GM12864 (cell line): ENCODE data around the gene SLITRK1.

Experiments
- DNase-seq: peaks from one replicate; pipeline ENCODE4 v3.0.0-alpha.2; 2011; ENCODE audit warnings: low read depth
- H3K4me3 ChIP-seq: 2 replicates; pipeline ENCODE4 v1.5.1; 2011; ENCODE audit warnings: mild to moderate bottlenecking, low read depth, low read length, control low read depth
- TF ChIP-seq, protein P1 (sequence below): IDR thresholded peaks from 2 replicates; pipeline ENCODE4 v1.5.1; 2011; ENCODE audit warnings: low read depth, mild to moderate bottlenecking, moderate library complexity, low read length, control low read depth, inconsistent platforms; ENCODE audit errors: missing control alignments

SLITRK1 gene

DNA sequence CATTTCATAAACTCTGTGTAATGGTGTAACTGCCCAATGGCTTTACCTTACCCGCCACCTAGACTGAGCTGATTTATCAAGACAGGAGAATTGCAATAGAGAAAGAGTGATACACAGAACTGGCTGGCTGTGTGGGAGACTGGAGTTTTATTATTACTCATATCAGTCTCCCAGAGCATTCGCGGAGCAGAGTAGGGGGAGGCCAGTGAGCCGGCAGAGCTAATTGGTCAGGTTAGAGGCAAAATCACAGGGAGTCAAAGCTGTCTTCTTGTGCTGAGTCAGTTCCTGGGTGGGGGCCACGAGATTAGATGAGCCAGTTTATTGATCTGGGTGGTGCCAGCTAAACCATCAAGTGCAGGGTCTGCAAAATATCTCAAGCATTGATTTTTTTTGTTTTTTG is 23.4 kb upstream of the SLITRK1 start:
- DNase-seq, result no peak
- TF ChIP-seq, protein P1, sequence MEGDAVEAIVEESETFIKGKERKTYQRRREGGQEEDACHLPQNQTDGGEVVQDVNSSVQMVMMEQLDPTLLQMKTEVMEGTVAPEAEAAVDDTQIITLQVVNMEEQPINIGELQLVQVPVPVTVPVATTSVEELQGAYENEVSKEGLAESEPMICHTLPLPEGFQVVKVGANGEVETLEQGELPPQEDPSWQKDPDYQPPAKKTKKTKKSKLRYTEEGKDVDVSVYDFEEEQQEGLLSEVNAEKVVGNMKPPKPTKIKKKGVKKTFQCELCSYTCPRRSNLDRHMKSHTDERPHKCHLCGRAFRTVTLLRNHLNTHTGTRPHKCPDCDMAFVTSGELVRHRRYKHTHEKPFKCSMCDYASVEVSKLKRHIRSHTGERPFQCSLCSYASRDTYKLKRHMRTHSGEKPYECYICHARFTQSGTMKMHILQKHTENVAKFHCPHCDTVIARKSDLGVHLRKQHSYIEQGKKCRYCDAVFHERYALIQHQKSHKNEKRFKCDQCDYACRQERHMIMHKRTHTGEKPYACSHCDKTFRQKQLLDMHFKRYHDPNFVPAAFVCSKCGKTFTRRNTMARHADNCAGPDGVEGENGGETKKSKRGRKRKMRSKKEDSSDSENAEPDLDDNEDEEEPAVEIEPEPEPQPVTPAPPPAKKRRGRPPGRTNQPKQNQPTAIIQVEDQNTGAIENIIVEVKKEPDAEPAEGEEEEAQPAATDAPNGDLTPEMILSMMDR, result no peak
- no peak overlapping the region for H3K4me3 ChIP-seq

DNA sequence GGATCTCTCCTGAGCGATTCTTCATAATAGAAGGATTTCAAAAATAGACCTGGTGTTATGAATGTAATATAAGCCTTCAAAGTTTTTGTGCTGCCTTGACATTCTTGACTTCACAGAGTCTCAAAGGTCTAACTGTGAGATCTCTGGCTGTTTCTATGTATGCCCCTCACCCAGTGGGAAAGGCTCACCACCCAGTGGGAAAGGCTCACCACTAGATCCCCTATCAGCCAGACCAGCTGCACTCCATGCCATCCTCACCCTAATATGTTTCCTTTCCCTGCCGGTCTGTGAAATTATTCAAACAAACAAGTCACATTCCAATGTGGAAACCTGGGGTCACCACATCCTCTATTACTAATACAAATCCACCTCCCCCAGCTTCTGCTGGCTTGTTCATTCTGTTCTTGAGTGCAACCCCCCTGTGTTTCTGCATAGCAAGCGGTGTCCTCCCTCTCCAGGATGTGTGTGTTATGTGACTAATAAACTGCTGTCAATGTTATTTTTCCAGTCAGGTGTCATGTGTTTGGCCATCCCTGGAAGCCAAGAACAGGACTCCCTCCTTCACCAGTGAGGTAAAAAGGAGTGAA is 13.8 kb upstream of the SLITRK1 start:
- no peak for DNase-seq
- H3K4me3 ChIP-seq, result no peak overlapping the region
- TF ChIP-seq, protein P1, result no peak

DNA sequence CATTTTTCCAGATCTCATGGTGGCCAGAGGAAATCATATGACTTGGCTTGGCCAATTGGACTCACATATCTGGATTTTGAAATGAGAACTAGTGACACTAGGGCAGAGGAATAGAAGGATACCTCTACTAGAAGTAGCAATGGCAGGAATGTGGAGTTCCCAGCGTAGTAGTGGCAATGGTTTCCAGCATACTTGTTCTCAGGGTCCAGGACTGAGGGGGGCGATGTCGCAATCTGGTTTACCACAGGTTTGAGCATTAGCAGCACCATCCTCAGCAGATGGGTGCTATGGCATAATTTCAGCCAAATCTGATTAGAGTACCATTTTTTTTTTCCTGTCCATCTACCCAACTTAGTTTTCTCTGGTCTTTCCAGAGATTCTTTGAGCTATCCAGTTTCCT is 8.1 kb upstream of the SLITRK1 start:
- no peak for DNase-seq
- H3K4me3 ChIP-seq, result no peak overlapping the region
- TF ChIP-seq, protein P1, result no peak

DNA sequence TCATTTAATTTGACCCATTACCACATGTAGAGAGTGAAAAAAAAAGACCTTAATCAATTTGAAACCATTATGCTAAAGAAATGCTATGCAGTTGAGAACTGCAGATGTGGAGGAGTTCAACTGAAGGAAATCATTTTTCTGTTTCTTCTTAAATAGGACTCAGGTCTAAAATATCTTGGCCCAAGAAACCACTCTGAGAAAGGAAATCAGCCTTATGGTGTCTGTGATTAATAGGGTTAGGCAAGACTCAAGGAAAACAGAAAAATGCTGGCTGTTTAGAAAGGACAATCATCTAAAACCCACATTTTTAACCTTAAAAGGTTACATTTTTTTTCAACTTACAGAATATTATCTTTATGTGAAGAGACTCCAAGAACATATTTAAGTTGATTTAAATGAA is 1.9 kb upstream of the SLITRK1 start:
- no peak for DNase-seq
- no peak overlapping the region for H3K4me3 ChIP-seq
- TF ChIP-seq, protein P1, result no peak

DNA sequence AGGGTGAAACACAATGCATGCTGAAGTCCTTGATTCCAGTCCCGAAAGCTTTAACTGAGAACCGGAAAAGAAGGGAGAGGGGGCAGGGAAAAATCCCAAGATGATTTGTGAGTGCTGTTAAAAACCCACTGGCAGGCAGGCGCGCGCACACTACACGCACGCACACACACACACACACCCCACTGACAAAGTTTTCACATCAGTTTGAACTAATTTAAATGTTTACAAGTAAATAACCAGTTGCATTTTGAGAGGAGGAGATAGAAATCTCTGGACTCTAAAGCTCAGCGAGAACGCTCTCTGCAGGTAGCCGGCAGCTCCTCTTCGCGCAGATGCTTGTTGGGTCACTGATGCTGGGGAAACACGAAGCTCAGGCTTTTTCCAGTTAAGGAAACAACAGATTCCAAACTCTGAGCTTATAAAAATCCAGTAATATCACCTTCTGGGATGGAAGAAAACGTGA is 818 bp upstream of the SLITRK1 start:
- TF ChIP-seq, protein P1, result no peak
- DNase-seq, result no peak
- H3K4me3 ChIP-seq, result no peak overlapping the region

DNA sequence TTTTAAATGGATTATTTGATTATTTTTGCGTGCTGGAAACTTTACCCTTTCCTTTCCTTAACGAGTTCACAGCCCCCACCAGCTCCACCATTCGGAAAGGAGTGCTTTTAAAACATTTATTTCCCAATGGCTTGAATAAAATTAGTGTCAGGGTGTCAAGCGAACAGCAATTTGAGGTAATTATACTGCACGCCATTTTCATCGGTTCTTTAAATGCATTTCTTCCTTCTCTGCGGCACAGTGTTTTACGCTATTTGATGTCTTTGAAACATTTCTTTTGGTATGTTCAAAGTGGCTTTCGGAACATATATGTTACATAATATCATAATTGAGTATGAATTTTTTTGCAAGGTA is 309 bp upstream of the SLITRK1 start:
- TF ChIP-seq, protein P1, result no peak
- no peak overlapping the region for H3K4me3 ChIP-seq
- DNase-seq, result no peak

DNA sequence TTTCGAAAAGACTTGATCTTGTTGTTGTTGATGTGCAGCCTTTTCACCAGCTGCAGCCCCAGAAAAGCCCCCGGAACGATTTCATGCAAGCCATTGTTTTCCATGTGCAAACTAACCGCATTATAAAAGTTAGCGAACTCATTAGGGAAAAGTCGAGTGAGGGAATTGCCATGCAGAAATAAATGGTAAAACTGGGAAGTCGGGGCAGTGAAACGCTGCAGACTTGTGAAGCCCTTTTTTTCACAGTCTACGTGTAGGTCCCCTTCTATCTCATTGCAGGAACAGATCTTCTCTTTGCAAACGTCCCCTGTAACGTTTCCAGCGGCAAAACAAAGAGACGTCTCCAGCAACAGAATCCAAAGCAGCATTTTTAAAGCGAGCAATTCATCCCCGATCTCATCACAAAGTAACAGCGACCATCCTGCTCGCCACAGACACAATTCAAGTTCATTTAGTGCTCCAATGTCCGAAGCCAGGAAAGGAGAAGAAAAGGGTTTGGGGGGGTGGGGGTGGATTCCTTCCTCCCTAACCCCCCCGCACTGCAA is 1.1 kb downstream of the SLITRK1 start:
- H3K4me3 ChIP-seq, result no peak overlapping the region
- TF ChIP-seq, protein P1, result no peak
- no peak for DNase-seq
